GM19438 (cell line): Measurements from ENCODE around the gene MAP2K7.
A peak's percentile ranks its signal among the peaks of the same experiment; 100 is the strongest.
"Not testable (repeated sequence)": the region's sequence is repeated elsewhere in the genome, so short reads cannot be mapped to it uniquely, and the experiment has no call there.

ENCODE experiments used
- ATAC-seq: cut with Tn5 transposase; IDR thresholded peaks from one replicate; pipeline ENCODE4 v1.9.1; 2021; ENCODE audit warnings: low read depth; ENCODE audit not compliant: unreplicated experiment

Gene MAP2K7

GRCh38 chr19:7903244-7904073, at the start of gene MAP2K7:
Gene MAP2K7, plus strand, starts transcription at chr19:7903877. Its CDS starts 68 bp downstream, at chr19:7903945.
- ATAC-seq, result peak; percentile 79

- ATAC-seq, result no peak
These were observed 48.1 kb upstream of the MAP2K7 start for GRCh38 chr19:7855426-7856108.

GRCh38 chr19:7856109-7856591, 47.5 kb upstream of the MAP2K7 start:
- ATAC-seq, result no peak

- no peak for ATAC-seq
These were observed 46.7 kb upstream of the MAP2K7 start for GRCh38 chr19:7856679-7857663.

- ATAC-seq, result no peak
These were observed 46.0 kb upstream of the MAP2K7 start for GRCh38 chr19:7857727-7858108.

- ATAC-seq, result no peak
These were observed 45.4 kb upstream of the MAP2K7 start for GRCh38 chr19:7858109-7858770.

- not testable (repeated sequence) for ATAC-seq
These were observed 44.6 kb upstream of the MAP2K7 start for GRCh38 chr19:7859087-7859486.

GRCh38 chr19:7859831-7860713, 43.6 kb upstream of the MAP2K7 start:
- ATAC-seq, result no peak

- ATAC-seq, result no peak
These were observed 42.7 kb upstream of the MAP2K7 start for GRCh38 chr19:7860714-7861618.

GRCh38 chr19:7861619-7862412, 41.9 kb upstream of the MAP2K7 start:
- no peak for ATAC-seq

GRCh38 chr19:7862413-7862951, 41.2 kb upstream of the MAP2K7 start:
- no peak for ATAC-seq

GRCh38 chr19:7863157-7863970, 40.3 kb upstream of the MAP2K7 start:
- ATAC-seq, result no peak

- ATAC-seq, result no peak
These were observed 39.5 kb upstream of the MAP2K7 start for GRCh38 chr19:7863971-7864689.

- ATAC-seq, result no peak
These were observed 39.0 kb upstream of the MAP2K7 start for GRCh38 chr19:7864690-7865074.

- no peak for ATAC-seq
These were observed 38.3 kb upstream of the MAP2K7 start for GRCh38 chr19:7865262-7865911.
